Brain microvascular endothelial cell (primary cell): ENCODE data around the gene SH2D5.

Experiments used
- DNase-seq: peaks from one replicate; pipeline ENCODE4 v3.0.0-alpha.2; 2020
- H3K27ac ChIP-seq: fragments of 250-450 bp; sonication (Bioruptor Pico); 2 replicates; pipeline ENCODE4 v1.5.1; 2020; ENCODE audit warnings: mild to moderate bottlenecking, moderate library complexity
- H3K27me3 ChIP-seq: fragments of 250-450 bp; sonication (Bioruptor Pico); replicated peaks from 2 replicates; pipeline ENCODE4 v1.5.1; 2020; ENCODE audit warnings: mild to moderate bottlenecking
- H3K36me3 ChIP-seq: fragments of 250-450 bp; sonication (Bioruptor Pico); replicated peaks from 2 replicates; pipeline ENCODE4 v1.5.1; 2020; ENCODE audit warnings: mild to moderate bottlenecking
- H3K4me3 ChIP-seq: 2 replicates; pipeline ENCODE4 v1.5.1; 2011; ENCODE audit warnings: low read depth, mild to moderate bottlenecking, control low read depth, low read length, moderate library complexity
- CTCF ChIP-seq: IDR thresholded peaks from 2 replicates; pipeline ENCODE4 v1.5.1; 2011; ENCODE audit warnings: low read depth, mild to moderate bottlenecking, moderate library complexity, low read length, control low read depth, inconsistent platforms; ENCODE audit errors: missing control alignments
- in situ Hi-C: cut with HindIII; loops from 2 replicates; pipeline ENCODE4 v1.10.0; 2017; ENCODE audit warnings: low sequenced_read_pairs, low pct_ligation_motif_present

SH2D5 gene

GRCh38 chr1:20726932-20727745 is 5.4 kb downstream of the SH2D5 start:
- Histone ChIP-seq H3K27me3 (no peaks in the 10 kb centered on the region), H3K36me3 (no peaks in the 10 kb centered on the region), H3K4me3 (no peak overlapping the region), H3K27ac (no peak overlapping the region)
- DNase-seq = no peak
- TF ChIP-seq CTCF = no peak
- in situ Hi-C loops = no loop called here

- no peak for TF ChIP-seq CTCF
- Histone ChIP-seq H3K36me3 (no peaks in the 10 kb centered on the region), H3K27ac (no peak overlapping the region), H3K27me3 (no peaks in the 10 kb centered on the region), H3K4me3 (no peak overlapping the region)
- in situ Hi-C loops = no loop called here
- DNase-seq = no peak
Measured at GRCh38 chr1:20726118-20726911, 6.2 kb downstream of the SH2D5 start.

- peak; percentile 58 for DNase-seq
- H3K4me3 ChIP-seq = no peak overlapping the region
- H3K27me3 ChIP-seq = no peaks in the 10 kb centered on the region
- TF ChIP-seq CTCF = no peak
- H3K36me3 ChIP-seq = no peaks in the 10 kb centered on the region
- H3K27ac ChIP-seq = no peak overlapping the region
- in situ Hi-C loops = no loop called here
Measured at GRCh38 chr1:20725189-20726117, 7.0 kb downstream of the SH2D5 start.

- H3K27me3 ChIP-seq = no peaks in the 10 kb centered on the region
- DNase-seq = no peak
- TF ChIP-seq CTCF = no peak
- H3K4me3 ChIP-seq = no peak overlapping the region
- no peaks in the 10 kb centered on the region for H3K36me3 ChIP-seq
- in situ Hi-C loops = no loop called here
- H3K27ac ChIP-seq = no peak overlapping the region
Measured at GRCh38 chr1:20724364-20725188, 7.9 kb downstream of the SH2D5 start.
